GM19455 (cell line): ENCODE measurements around the gene MTHFR.

Experiments
- ATAC-seq: cut with Tn5 transposase; IDR thresholded peaks from one replicate; pipeline ENCODE4 v1.9.1; 2021; ENCODE audit not compliant: unreplicated experiment

MTHFR gene

DNA sequence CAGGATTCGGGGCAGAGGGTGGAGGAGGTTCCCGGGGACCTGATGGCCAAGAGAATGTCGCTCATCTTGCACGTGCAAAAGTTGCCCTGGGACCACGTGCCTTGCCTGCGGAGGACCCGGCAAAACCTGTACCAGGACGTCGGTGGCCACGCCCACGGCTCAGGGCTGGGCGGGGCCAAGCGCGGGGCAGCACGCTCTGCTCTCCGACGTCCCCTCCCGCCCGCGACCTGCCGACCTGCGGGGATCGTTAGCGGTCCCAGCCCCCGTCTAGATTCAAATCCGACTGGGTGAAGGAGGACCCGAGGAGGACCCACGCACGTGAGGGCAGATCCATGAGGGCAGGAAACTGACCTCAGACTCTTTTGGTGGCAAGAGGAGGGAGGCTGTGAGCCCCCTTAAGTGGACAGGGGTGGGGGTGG is 43.8 kb downstream of the MTHFR start, which contains the start of gene C1orf167:
Gene C1orf167, plus strand, starts transcription at position 206 of the 419 bp plus-strand sequence. CDS start 2,208 bp downstream, outside the sequence.
- ATAC-seq = no peak

DNA sequence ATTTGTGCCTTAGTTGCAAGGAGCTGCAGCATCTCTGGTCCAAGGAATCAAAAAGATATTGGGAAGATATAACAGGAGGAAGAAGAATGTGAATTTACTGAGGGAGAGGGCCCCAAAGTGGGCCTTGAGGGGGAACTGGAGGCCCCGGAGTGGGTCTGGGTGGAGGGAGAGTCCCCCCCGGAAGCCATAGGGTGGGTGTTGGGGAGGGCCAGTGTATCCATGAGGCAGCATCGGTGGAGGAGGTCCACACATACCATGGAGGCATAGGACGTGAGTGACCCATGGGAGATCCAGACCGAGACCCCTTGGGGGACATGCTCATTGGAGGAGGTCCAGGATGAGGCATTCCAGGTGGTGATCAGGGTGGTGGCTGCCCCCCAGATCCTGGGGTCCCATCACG is 44.5 kb downstream of the MTHFR start:
- no peak for ATAC-seq

DNA sequence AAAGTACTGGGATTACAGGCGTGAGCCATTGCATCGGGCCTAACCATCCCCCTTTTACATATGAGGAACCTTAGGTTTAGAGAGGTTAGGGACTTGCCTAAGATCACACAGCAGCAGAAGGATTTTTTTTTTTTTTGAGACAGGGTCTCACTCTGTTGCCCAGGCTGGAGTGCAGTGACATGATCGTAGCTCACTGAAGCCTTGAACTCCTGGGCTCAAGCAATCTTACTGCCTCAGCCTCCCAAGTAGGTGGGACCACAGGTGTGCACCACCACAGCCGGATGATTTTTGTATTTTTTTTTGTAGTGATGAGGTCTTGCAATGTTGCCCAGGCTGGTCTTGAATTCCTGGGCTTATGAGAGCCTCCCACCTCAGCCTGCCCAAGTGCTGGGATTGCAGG is 46.0 kb downstream of the MTHFR start:
- ATAC-seq = no peak

DNA sequence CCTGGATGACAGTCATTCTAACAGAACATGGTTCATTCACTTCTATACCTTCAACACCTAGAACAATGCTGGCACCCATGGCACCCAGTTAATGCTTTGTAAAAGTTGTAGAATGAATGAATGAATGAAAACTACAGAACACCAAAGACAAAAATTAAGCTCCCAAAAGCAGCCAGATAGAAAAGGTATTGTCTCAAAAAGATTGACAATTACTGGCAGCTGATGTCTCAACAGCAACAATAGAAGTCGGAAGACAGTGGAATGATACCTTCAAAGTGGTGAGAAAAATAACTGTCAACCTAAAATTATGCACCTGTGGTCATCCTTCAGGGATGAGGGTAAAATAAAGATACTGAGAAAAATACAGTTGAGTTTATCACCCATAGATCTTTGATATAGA is 48.7 kb downstream of the MTHFR start:
- ATAC-seq = no peak

DNA sequence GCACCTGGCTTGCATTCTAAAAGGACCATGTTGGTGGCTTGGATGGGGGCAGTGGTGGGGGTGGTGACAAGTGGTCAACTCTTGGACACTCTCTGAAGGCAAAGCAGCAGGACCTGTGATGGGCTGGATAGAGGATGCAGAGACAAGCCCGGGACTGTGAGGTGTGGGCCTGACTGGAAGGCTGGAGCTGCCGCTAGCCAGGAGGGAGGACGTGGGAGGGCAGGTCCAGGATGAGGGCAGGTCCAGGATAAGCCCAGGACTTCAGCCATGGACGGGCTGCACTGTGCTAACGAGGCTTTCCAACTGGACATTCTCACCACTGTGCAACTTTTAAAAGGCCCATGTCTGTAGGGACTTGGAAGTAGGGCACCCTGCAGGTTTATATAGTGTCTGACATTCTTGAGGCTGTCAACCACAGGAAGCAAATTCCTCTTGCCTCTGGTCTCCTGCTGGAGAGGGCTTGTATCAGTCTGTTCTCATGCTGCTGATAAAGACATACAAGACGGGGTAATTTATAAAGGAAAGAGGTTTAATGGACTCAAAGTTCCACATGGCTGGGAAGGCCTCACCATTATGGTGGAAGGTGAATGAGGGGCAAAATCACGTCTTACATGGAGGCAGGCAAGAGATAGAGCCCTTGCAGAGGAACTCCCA is 52.1 kb downstream of the MTHFR start:
- no peak for ATAC-seq

DNA sequence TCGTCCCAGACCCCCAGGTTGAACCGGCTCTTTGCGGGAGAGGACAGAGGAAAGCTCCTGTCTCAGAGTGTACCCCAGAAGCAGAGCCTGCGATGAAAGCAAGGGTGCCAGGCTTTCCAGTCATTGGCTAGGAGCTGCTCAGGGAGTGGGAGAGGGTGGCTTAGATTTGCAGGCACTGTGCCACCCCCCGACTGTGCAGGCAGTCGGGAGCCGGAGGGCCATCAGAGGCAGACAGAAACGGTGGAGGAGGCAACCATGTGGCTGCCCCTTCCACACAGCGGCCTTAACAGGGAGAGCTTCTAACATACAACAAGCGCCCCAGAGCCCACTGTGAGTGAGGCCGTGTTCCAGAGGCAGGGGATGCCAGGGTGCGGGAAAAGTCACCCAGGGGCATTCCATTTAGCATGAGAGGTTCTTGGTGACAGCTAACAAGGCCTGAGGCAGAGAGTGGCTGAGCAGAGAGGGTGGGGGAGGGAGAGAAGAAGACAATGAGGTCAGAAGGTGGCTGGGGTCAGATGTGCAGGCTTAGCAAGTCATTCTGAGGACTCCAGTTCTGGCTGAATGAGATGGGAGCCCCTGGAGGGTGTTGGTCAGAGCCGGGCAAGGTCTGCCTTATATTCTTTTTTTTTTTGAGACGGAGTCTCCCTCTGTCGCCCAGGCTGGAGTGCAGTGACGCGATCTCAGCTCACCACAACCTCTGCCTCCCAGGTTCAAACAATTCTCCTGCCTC is 53.2 kb downstream of the MTHFR start:
- no peak for ATAC-seq

DNA sequence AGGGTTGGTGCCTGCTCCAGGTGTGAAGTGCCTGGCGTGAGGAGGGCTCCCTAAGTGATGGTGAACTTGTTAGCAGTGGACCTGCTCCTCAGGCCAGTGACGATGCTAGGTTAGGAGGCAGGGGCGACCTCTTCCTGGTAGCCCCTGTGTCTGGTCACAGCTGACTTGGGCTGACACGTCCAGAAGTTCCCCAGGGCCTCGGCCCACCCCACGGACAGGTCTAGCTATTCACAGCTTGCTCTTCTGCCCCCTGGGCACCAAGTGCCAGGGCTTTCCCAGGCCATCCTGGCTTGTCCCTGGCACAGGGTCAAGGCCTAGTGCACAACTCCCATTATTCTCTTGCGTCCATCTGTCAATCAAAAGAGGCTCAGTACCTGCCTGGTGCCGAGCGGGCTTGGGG is 54.7 kb downstream of the MTHFR start:
- ATAC-seq = no peak

DNA sequence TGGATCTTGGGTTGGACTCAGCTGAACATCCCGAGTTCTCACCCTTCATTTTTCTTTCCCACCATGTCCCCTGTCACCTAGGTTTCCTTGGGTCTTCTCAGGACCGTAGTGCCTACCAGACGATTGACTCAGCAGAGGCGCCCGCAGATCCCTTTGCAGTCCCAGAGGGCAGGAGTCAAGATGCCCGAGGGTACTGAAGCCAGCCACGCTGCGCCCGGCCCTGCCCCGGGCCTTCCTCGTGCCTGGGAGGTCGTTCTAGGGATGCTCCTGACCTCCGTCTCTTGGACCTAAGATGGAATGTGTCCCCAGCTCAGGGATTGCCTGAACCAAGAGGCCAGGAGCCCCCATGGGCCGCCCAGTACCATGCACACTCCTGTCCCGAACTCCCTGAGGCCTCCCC is 55.8 kb downstream of the MTHFR start:
- no peak for ATAC-seq

DNA sequence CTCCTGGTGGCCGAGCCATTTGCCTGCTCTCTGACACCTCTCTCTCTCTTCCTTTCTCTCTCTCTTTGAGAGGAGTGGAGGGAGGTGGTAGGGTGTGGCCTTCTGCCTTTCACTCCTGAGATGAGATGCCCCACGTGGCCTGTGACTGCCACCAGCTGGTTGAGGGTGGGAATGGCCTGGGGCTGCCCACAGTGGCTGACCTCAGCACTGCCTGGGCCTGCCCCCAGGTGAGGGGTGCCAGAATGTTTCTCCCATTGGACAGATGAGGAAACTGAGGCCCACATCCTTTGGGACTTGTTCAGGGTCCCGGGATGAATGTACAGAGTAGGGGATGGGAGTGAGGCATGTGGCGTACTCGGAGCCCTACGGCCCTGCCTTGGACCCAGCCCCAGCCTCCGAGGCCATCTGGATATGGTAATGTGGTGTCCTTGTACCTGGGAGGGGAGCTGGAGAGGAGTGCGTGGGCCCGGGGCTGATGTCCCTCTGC is 56.5 kb downstream of the MTHFR start:
- no peak for ATAC-seq

DNA sequence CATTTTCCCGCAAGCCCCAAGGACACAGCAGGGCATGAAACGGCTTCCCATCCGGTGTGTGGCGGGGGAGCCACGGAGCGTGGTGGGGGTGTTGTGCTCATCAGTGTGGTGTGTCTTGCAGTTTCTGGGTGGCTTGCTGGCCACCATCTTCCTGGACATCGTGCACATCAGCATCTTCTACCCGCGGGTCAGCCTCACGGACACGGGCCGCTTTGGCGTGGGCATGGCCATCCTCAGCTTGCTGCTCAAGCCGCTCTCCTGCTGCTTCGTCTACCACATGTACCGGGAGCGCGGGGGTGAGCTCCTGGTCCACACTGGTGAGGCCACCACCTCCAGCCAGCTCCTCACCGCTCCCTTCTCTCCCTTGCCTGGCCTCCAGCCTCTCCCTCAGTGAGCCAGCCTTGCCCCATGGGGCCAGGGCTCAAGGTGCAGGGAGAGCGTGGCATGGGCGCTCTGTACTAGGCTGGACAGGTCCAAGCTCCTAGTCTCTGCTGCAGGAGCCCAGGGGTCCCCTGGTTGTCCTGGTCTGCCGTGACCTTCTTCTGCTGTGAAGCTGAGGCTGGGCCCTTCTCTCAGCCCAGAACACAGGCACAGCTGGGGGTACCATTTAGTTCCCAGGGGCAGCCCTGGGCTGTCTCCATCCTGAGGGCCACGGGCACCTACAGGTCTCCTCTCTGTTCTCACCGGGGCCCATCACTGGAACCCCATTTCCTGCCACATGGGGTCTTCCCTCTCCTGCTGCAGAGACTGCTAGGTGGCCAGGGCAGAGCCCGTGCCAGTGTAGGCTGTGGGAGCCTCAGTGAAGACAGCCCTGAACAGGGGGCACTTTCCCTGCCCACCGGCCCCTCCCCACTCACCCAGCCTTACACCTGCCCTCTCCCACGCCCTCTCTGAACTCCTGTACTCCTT is 57.2 kb downstream of the MTHFR start:
- no peak for ATAC-seq

DNA sequence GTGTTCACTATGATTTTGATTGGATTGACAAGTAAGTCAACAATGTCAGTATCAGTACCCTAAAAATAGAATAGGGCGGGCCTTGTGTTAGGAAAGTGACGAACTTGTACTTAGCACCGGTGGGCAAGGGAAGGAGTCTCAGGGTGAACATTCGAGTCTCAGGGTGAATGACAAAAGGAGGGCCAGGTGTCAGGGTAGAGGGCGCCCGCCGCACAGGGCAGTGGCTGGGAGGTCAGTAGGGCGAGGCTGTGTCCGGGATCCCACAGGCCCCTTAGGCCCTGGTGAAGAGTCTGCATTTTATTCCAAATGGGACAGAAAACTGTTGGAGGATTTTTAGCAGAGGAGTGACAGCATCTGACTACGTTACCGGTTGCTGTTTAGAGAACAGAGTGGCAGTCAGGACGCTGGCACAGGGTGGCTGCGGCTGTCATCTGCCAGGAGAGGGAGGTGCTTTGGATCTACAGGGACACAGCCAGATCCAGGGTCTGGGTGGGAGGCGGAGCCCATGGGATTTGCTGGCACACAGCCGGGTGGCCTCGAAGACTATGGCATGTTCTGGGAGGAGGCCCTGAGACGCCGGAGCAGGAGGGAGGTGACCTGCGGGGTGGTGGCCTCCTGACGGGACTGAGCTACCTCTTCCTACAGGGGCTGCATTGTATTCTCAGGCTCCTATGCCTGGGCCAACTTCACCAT is 58.8 kb downstream of the MTHFR start:
- no peak for ATAC-seq

DNA sequence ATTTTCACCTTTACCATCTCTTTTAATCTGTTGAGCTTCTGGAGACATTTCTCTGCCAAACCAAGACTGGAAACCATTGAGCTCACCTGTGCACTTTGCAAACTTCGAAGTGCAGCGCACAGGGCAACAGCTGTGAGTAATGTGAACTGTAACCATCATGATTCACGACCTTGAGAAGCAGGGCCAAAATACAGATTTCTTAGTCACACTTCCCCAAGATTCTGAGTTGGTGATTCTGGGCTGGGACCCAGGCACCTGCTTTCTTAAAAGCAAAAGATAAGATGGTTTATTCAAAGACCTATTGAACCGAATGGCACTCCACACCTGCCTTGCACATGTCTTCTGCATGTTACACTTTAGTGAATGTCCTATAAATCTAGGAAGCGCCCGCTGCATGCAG is 59.7 kb downstream of the MTHFR start:
- ATAC-seq = no peak

DNA sequence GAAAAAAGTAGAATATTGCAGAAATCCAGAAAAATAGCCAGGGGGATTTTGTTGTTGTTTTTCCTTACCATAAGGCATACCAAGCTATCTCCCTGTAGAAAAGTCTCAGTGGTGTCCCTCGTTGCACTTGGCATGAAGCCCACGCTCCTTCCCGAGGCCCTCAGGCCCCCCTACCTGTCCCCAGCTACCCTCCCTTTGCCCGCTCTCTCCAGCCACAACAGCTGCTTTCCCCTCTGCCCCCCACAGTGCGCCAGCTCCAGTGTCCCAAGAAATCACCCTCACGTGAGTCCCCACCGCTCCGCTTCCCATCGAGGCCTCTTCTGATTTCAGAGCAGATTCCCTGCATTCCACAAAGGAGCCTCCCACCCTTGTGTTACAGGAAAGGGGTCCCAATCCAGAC is 61.5 kb downstream of the MTHFR start:
- no peak for ATAC-seq

DNA sequence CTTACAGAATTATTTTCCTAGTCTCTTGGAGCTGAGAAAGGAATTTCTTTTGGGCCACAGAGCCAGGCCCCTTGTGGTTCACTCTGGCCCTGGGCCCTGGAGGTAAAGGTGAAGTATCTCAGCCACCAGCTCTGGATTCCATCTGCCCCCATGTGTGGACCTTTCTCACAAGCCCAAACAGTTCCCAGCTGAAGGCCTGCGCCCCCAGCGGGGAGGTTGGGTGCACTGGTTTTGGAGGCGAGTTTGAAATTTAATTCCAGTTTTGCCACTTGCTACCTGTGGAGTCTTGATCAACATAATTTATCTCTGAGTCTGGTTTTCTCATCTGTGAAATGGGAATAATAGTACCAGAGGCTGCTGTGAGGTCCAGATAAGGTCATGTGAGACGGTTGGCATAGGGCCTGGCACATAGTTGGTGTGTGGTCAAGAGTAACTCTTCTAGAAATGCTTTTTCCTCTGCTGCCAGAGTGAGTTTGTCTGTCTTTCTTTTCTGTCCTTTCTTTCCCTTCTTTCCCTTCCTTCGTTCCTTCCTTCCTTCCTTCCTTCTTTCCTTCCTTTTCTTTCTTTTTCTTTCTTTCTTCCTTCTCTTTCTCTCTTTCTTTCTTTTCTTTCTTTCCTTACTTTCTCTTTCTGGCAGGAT is 63.7 kb downstream of the MTHFR start:
- no peak for ATAC-seq

DNA sequence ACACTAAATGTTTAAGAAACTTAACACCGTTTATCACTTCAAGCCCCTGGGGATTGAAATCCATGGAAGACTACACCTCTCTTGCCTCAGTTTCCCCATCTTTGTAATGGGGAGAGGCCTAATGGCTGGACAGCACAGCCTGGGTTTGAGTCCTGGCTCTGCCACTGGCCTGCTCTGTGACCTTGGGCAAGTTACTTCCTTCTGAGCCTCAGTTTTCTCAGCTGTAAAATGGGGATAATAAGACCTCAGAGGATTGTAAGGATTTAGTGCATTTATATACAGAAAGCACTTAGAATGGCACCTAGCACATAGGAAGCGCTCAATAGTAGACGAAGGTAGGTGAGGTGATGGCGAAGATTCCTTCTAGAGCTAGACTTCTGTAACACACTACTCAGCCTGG is 64.3 kb downstream of the MTHFR start:
- ATAC-seq = no peak

DNA sequence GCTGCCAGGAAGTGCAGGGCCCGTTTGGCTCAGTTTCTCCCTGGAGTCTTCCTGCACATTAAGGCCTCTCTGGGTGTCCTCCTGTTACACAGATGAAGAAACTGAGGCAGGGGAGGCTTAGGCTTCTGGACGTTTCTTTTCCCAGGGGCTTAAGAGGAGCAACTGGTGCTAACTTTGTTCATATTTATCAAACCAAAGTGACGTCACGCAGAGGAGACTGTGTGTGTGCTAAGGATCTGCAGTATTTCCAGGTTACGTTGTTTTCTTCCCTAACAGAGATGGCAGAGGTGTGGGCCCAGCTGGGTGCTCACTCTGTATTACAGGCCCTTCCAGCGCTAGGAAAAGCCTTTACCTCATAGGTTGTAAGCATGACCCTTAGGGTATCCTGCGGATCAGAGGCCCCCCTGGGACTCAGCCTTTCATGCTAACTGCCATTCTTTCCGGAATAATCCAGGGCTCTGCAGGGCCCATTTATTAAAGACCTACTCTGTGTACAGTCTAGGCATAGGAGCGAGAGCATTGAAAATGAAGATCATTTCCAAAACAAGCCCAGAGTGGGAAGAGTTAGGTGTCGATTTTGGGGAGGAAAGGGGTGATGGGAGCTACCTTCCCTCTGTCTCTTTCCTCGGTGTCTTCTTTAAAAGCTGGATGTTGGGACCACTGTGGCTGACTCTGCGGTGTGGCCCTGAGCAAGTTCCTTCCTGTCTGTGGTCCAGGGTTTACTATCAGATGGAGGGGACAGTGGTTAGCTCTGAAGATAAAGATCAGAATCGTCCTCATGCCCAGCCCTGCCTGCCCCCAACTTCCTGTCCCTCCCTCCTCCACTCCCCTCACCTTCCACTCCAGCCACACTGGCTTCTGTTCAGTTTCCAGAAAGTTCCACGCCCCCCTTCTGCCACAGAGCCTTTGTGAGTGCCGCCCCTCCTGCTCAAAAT is 65.2 kb downstream of the MTHFR start:
- ATAC-seq = no peak

DNA sequence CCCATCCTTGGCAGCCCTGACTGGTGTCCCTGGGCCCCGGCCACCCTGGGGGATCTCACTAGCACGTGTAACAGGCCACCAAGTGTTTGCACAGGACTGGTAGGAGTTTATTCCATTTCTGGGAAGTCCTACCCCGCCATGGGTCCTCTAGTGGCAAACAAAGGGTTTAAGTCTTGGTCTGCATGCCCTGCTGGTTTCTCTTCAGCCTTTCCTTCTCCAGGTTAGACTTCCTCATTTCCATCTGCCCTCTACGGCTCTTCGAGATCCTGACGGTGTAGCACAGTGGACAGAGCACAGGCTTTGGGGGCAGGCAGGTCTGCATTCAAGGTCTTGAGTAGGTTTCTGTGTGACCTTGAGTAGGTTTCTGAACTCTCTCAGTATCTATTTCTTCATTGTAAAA is 67.0 kb downstream of the MTHFR start:
- ATAC-seq = no peak

DNA sequence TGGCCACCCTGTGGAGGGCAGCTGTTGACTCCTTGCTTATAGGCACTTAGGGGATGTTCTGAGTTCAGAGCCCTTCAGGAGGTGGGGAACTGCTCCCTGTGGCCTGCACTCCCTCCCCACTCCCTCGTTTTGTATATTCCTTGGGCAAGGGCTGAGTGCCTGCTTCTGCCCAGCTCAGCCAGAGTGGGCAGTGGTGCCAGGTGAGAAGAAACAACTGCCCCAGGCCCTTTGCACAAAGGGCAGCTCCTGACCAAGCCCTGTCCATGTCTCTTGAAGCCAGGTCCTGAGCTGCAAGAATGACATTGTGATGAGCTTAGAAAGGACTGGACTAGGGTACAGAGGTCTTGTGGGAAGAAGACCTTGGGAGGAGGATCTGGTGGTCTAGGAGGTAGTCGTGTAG is 67.7 kb downstream of the MTHFR start:
- ATAC-seq = no peak
